SK-N-SH (cell line): ENCODE measurements around the gene SNX9. TPM values are rescaled to one million over a fixed set of nuclear protein-coding genes. Genes with fewer than 3 reads are reported as not detected.

ENCODE experiments used
- CTCF ChIA-PET: fragments of 300-600, 350-600 bp; formaldehyde crosslinking; extraction: SDS; loops from one replicate; lab custom pipeline; 2021; lab: Yijun Ruan, JAX
- POLR2A ChIA-PET: fragments of 350-600 bp; sonication (Branson Sonifier 250); formaldehyde crosslinking; extraction: SDS; loops from one replicate; lab custom pipeline; 2020; ENCODE audit warnings: antibody characterized with exemption, inconsistent platforms; lab: Yijun Ruan, JAX
- DNase-seq: peaks from one replicate; pipeline ENCODE4 v3.0.0; 2012
- H2AFZ ChIP-seq: fragments of 200-600 bp; sonication (generic); 2 replicates; pipeline ENCODE4 v1.8.1; 2016; ENCODE audit warnings: antibody characterized with exemption, mild to moderate bottlenecking, low read depth
- H3F3A ChIP-seq: fragments of 200-600 bp; sonication (generic); replicated peaks from 2 replicates; pipeline ENCODE3; 2016; ENCODE audit warnings: antibody characterized with exemption, mild to moderate bottlenecking; ENCODE audit not compliant: insufficient read depth
- H3K27ac ChIP-seq, 2 experiments: fragments of 200-500 bp in 1 of 2; fragments of 200-600 bp in 1 of 2; sonication (Bioruptor generic) in 1 of 2; sonication (generic), shearing (Covaris generic) in 1 of 2; 2 replicates each; pipeline versions ENCODE4 v1.5.1 to v1.6.1; 2014 to 2016; ENCODE audit warnings: low read depth in 2 of 2, inconsistent platforms in 1 of 2, low read length in 1 of 2, mild to moderate bottlenecking in 1 of 2, mixed read lengths in 1 of 2
- H3K27me3 ChIP-seq: fragments of 200-600 bp; sonication (generic), shearing (Covaris generic); 2 replicates; pipeline ENCODE4 v1.6.1; 2016; ENCODE audit warnings: mixed run types; ENCODE audit not compliant: insufficient read depth
- H3K36me3 ChIP-seq, 2 experiments: fragments of 200-500 bp in 1 of 2; fragments of 200-600 bp in 1 of 2; sonication (Bioruptor generic) in 1 of 2; sonication (generic) in 1 of 2; replicated peaks in 1 of 2; 2 replicates each; pipeline versions ENCODE3 to v1.5.1; 2014 to 2016; ENCODE audit warnings: low read length in 1 of 2, mild to moderate bottlenecking in 1 of 2; ENCODE audit not compliant: insufficient read depth in 2 of 2, control insufficient read depth in 1 of 2
- H3K4me1 ChIP-seq, 2 experiments: fragments of 200-500 bp in 1 of 2; fragments of 200-600 bp in 1 of 2; sonication (Bioruptor generic) in 1 of 2; sonication (generic), shearing (Covaris generic) in 1 of 2; 2 replicates each; pipeline versions ENCODE4 v1.5.1 to v1.6.1; 2014 to 2016; ENCODE audit warnings: low read depth in 1 of 2, low read length in 1 of 2, mixed run types in 1 of 2; ENCODE audit not compliant: insufficient read depth in 2 of 2, control insufficient read depth in 1 of 2
- H3K4me2 ChIP-seq: fragments of 200-600 bp; sonication (generic), shearing (Covaris generic); 2 replicates; pipeline ENCODE4 v1.6.1; 2017; ENCODE audit warnings: mixed run types
- H3K4me3 ChIP-seq, 2 experiments: fragments of 200-500 bp in 1 of 2; fragments of 200-600 bp in 1 of 2; sonication (Bioruptor generic) in 1 of 2; sonication (generic), shearing (Covaris generic) in 1 of 2; 2 replicates each; pipeline versions ENCODE4 v1.5.1 to v1.8.1; 2014 to 2016; ENCODE audit warnings: low read depth in 2 of 2, inconsistent platforms in 1 of 2, low read length in 1 of 2, mild to moderate bottlenecking in 1 of 2, mixed read lengths in 1 of 2, moderate library complexity in 1 of 2
- H3K79me2 ChIP-seq: fragments of 200-600 bp; sonication (generic); 2 replicates; pipeline ENCODE4 v1.8.1; 2017; ENCODE audit warnings: mild to moderate bottlenecking; ENCODE audit not compliant: insufficient read depth
- H3K9ac ChIP-seq: fragments of 200-600 bp; sonication (generic); 2 replicates; pipeline ENCODE4 v1.6.1; 2017; ENCODE audit warnings: mixed run types
- H3K9me2 ChIP-seq: fragments of 200-600 bp; sonication (generic); 2 replicates; pipeline ENCODE4 v1.6.1; 2017; ENCODE audit warnings: mixed run types
- H3K9me3 ChIP-seq: fragments of 200-600 bp; sonication (generic); 2 replicates; pipeline ENCODE4 v1.6.1; 2017; ENCODE audit warnings: mixed run types, mild to moderate bottlenecking, moderate library complexity
- H4K20me1 ChIP-seq: fragments of 200-600 bp; sonication (generic); 2 replicates; pipeline ENCODE4 v1.6.1; 2017; ENCODE audit warnings: mild to moderate bottlenecking, mixed run types; ENCODE audit not compliant: insufficient read depth
- EP300 ChIP-seq, 2 experiments: IDR thresholded peaks; 2 replicates each; pipeline versions ENCODE4 v1.4.0 to v1.6.1; 2012; ENCODE audit warnings: borderline replicate concordance in 1 of 2, low read depth in 1 of 2, low read length in 1 of 2
- EZH2phosphoT487 ChIP-seq: fragments of 200-600 bp; sonication (generic); IDR thresholded peaks from 2 replicates; pipeline ENCODE4 v1.6.1; 2017; ENCODE audit warnings: low read depth, mixed run types, mild to moderate bottlenecking, antibody characterized with exemption, moderate library complexity, borderline replicate concordance
- GABPA ChIP-seq: IDR thresholded peaks from 2 replicates; pipeline ENCODE4 v1.4.0; 2012; ENCODE audit warnings: low read depth, mild to moderate bottlenecking
- GATA2 ChIP-seq: sonication (generic); formaldehyde crosslinking; IDR thresholded peaks from 2 replicates; pipeline ENCODE4 v1.5.0; 2020; ENCODE audit warnings: mild to moderate bottlenecking, missing genetic modification reagents
- MAX ChIP-seq: IDR thresholded peaks from 2 replicates; pipeline ENCODE4 v1.4.0; 2012; ENCODE audit warnings: low read depth
- MEF2A ChIP-seq: IDR thresholded peaks from 2 replicates; pipeline ENCODE4 v1.4.0; 2012; ENCODE audit warnings: low read depth, borderline replicate concordance
- RAD21 ChIP-seq: IDR thresholded peaks from 2 replicates; pipeline ENCODE4 v1.6.1; 2012; ENCODE audit warnings: mild to moderate bottlenecking, low read length
- RCOR1 ChIP-seq: fragments of 150-350 bp; IDR thresholded peaks from 2 replicates; pipeline ENCODE4 v1.6.1; 2017; ENCODE audit warnings: antibody characterized with exemption, low read length
- RXRA ChIP-seq: IDR thresholded peaks from 2 replicates; pipeline ENCODE4 v1.4.0; 2012; ENCODE audit warnings: low read depth, mild to moderate bottlenecking, borderline replicate concordance
- SIN3A ChIP-seq: IDR thresholded peaks from 2 replicates; pipeline ENCODE4 v1.6.1; 2012; ENCODE audit warnings: low read depth, mild to moderate bottlenecking, low read length, moderate library complexity, borderline replicate concordance
- TAF1 ChIP-seq: IDR thresholded peaks from 2 replicates; pipeline ENCODE4 v1.6.1; 2012; ENCODE audit warnings: low read depth, mild to moderate bottlenecking, low read length, moderate library complexity, borderline replicate concordance
- TCF12 ChIP-seq: IDR thresholded peaks from 2 replicates; pipeline ENCODE4 v1.4.0; 2012
- TEAD4 ChIP-seq: IDR thresholded peaks from 2 replicates; pipeline ENCODE4 v1.4.0; 2012; ENCODE audit warnings: mild to moderate bottlenecking, borderline replicate concordance; ENCODE audit not compliant: insufficient read depth
- USF1 ChIP-seq: IDR thresholded peaks from 2 replicates; pipeline ENCODE4 v1.4.0; 2012; ENCODE audit warnings: low read depth, borderline replicate concordance
- YY1 ChIP-seq: IDR thresholded peaks from 2 replicates; pipeline ENCODE4 v1.4.0; 2012; ENCODE audit warnings: low read depth, mild to moderate bottlenecking
- WGBS: methylation state at CpG from one replicate; pipeline ENCODE4 v1.1.6; 2017; ENCODE audit warnings: low lambda C conversion rate; 5-methylcytosine and 5-hydroxymethylcytosine counted together
- polyA plus RNA-seq, 3 experiments: library from polyadenylated mRNA; depleted of rRNA; stranded (reverse); fragments of >200 nt; gene quantifications; 2 replicates each; pipeline ENCODE4 v1.2.3, GENCODE V29; 2012
- TF ChIP-seq, protein P1 (sequence below): fragments of 150-350 bp; IDR thresholded peaks from 2 replicates; pipeline ENCODE4 v1.6.1; 2016; ENCODE audit warnings: mild to moderate bottlenecking, low read depth, low read length

Gene SNX9
- polyA plus RNA-seq, 1 of the 3 experiments (the other 2 are of a cell fraction) = 31.6 TPM

- H2AFZ ChIP-seq = no peak overlapping the region
- H3K27ac ChIP-seq = no peak overlapping the region
- peaks cover 0 to 2% of the 10 kb centered on the region in 2 experiments; a peak in 1 of 4 replicates for H3K4me1 ChIP-seq
- no peaks in the 10 kb centered on the region for H4K20me1 ChIP-seq
- H3K9me2 ChIP-seq = no peaks in the 10 kb centered on the region
- H3K36me3 ChIP-seq = no peaks in the 10 kb centered on the region
- H3K4me3 ChIP-seq = no peak overlapping the region
- no peaks in the 10 kb centered on the region for H3K27me3 ChIP-seq
- peaks cover 4% of the 10 kb centered on the region for H3K79me2 ChIP-seq
- H3F3A ChIP-seq = peaks cover 14% of the 10 kb centered on the region
- ChIA-PET CTCF (interaction anchor here (1.1 kb wide), 1 partner anchor 95 kb away, joined by 4 read pairs; no protein-coding TSS in a partner anchor), POLR2A (no interaction called here)
- TF ChIP-seq YY1 (no peak), SIN3A (no peak), MAX (no peak), USF1 (no peak), TEAD4 (no peak), GATA2 (no peak), GABPA (no peak), RXRA (no peak), MEF2A (no peak), RAD21 (no peak), EP300 (IDR thresholded peaks at IDR 0.05; ENCODE audit: borderline replicate concordance in 1 of 2, low read depth in 1 of 2, low read length in 1 of 2) (no peak), RCOR1 (no peak), TCF12 (no peak), TAF1 (no peak), EZH2phosphoT487 (no peak)
- TF ChIP-seq, protein P1, sequence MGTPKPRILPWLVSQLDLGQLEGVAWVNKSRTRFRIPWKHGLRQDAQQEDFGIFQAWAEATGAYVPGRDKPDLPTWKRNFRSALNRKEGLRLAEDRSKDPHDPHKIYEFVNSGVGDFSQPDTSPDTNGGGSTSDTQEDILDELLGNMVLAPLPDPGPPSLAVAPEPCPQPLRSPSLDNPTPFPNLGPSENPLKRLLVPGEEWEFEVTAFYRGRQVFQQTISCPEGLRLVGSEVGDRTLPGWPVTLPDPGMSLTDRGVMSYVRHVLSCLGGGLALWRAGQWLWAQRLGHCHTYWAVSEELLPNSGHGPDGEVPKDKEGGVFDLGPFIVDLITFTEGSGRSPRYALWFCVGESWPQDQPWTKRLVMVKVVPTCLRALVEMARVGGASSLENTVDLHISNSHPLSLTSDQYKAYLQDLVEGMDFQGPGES = no peak
- no peak overlapping the region for H3K9ac ChIP-seq
- no peaks in the 10 kb centered on the region for H3K9me3 ChIP-seq
- H3K4me2 ChIP-seq = no peak overlapping the region
- WGBS = 92% methylated on average over 8 of the region's 10 CpGs
- DNase-seq = no peak
Measured at GRCh38 chr6:157977176-157977804, 154.2 kb downstream of the SNX9 start.
